Inflammatory macrophage treated with lipopolysaccharide for 1 hour (primary cell): ENCODE data around the gene RETSAT.

ENCODE experiments used
- DNase-seq, 2 donors: peaks; one replicate each; pipeline ENCODE4 v3.0.0-alpha.2; 2020 to 2022

The RETSAT gene

GRCh38 chr2:85303780-85304531 is 50.4 kb downstream of the RETSAT start:
- no peak for DNase-seq

DNA sequence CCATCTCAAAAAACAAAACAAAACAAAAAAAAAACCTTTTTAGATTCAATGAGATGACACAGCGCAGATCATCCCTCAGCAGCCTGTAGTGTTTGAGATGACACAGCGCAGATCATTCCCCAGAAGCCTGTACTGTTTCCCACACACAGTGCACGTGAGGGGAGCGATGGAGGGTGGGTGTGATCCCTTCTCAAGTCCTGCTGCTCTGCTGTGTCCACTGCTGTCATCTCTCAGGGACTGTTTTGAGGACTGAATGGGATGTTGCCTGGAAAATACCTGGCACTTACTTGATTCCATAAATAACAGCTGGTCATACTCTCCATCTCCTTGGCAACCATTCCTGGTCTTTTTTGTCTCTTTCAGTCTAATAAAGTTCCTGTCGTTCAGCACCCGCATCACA is 52.2 kb downstream of the RETSAT start:
- no peak for DNase-seq
